GM19239 (cell line): ENCODE data around the gene GUCA2A.

Source experiments
- DNase-seq: peaks from one replicate; pipeline ENCODE4 v3.0.0; 2011; ENCODE audit warnings: low spot score; ENCODE audit not compliant: insufficient read length
- FAIRE-seq: peaks from 2 replicates; lab custom pipeline; 2011; peaks lifted over from hg19 to GRCh38; lab: Jason Lieb, UNC

Gene GUCA2A

GRCh38 chr1:42178249-42178648 is 13.7 kb upstream of the GUCA2A start:
- DNase-seq (no peak), FAIRE-seq (no peak)

- no peak for FAIRE-seq
- DNase-seq: no peak
Measured at GRCh38 chr1:42177541-42177981, 13.0 kb upstream of the GUCA2A start.

GRCh38 chr1:42176902-42177519 is 12.5 kb upstream of the GUCA2A start:
- DNase-seq: peak; percentile 44
- no peak for FAIRE-seq

- FAIRE-seq: no peak
- DNase-seq: no peak
Measured at GRCh38 chr1:42175314-42176054, 10.9 kb upstream of the GUCA2A start.

- DNase-seq (no peak), FAIRE-seq (no peak)
Measured at GRCh38 chr1:42173961-42174735, 9.6 kb upstream of the GUCA2A start.

GRCh38 chr1:42173155-42173933 is 8.8 kb upstream of the GUCA2A start:
- peak; percentile 69 for DNase-seq
- peak; percentile 81 for FAIRE-seq

GRCh38 chr1:42172381-42173133 is 8.0 kb upstream of the GUCA2A start:
- DNase-seq: no peak
- FAIRE-seq: no peak

- DNase-seq: no peak
- FAIRE-seq: no peak
Measured at GRCh38 chr1:42171679-42172266, 7.2 kb upstream of the GUCA2A start.

- FAIRE-seq: no peak
Measured at GRCh38 chr1:42170779-42171621, 6.5 kb upstream of the GUCA2A start.

GRCh38 chr1:42168763-42169162 is 4.2 kb upstream of the GUCA2A start:
- DNase-seq: no peak
- FAIRE-seq: no peak

More at GRCh38 chr1:42170779-42171621, 6.5 kb upstream of the GUCA2A start:
- DNase-seq: no peak

GRCh38 chr1:42168391-42168670 is 3.8 kb upstream of the GUCA2A start:
- FAIRE-seq: no peak
- no peak for DNase-seq

- DNase-seq (no peak), FAIRE-seq (no peak)
Measured at GRCh38 chr1:42167611-42168390, 3.3 kb upstream of the GUCA2A start.

- no peak for DNase-seq
- FAIRE-seq: no peak
Measured at GRCh38 chr1:42165511-42166210, 1.1 kb upstream of the GUCA2A start.

- FAIRE-seq (no peak), DNase-seq (no peak)
Measured at GRCh38 chr1:42163536-42164503, 725 bp downstream of the GUCA2A start.

- DNase-seq: no peak
- FAIRE-seq: no peak
Measured at GRCh38 chr1:42163114-42163513, 1.4 kb downstream of the GUCA2A start.

- FAIRE-seq (no peak), DNase-seq (no peak)
Measured at GRCh38 chr1:42162181-42162580, 2.4 kb downstream of the GUCA2A start.
